ENCODE results near the gene AEBP1.
A peak's percentile ranks its signal among the peaks of the same experiment; 100 is the strongest.

Gene AEBP1

DNA sequence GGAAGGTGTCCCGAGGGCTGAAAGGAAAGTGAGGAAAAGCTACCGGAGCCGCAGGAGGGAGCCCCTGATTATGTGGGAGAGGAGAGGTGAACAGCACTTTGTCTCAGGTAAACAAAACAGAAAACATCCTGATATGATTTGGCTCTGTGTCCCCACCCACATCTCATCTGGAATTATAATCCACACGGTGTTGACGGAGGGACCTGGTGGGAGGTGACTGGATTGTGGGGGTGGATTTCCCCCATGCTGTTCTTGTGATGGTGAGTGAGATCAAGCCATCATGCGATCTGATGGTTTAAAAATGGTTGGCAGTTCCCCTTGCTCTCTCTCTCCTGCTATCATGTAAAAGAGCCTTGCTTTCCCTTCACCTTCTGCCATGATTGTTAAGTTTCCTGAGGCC is 16.2 kb downstream of the AEBP1 start:
- DNase-seq = no peak
- no peak overlapping the region for H2BK120ac ChIP-seq (ENCODE audit: low read depth, low read length)
- H3K27me3 ChIP-seq (ENCODE audit: control insufficient read depth in 1 of 2, insufficient read depth in 1 of 2, low read length in 2 of 2) = no peaks in the 10 kb centered on the region
- H4K8ac ChIP-seq (ENCODE audit: low read length) = no peak overlapping the region
- H2BK12ac ChIP-seq (ENCODE audit: low read length in 2 of 2) = no peak overlapping the region
- H3K4me1 ChIP-seq (ENCODE audit: control insufficient read depth, insufficient read depth, low read depth, low read length) = peaks cover 20% of the 10 kb centered on the region
- H2AK5ac ChIP-seq (ENCODE audit: low read length, severe bottlenecking) = no peak overlapping the region
- no peak overlapping the region for H3K4ac ChIP-seq (ENCODE audit: low read depth in 1 of 2, low read length in 2 of 2)
- H3K9ac ChIP-seq (ENCODE audit: low read length) = no peak overlapping the region
- H3K14ac ChIP-seq (ENCODE audit: low read length in 2 of 2) = no peak overlapping the region
- H4K91ac ChIP-seq (ENCODE audit: low read length) = no peak overlapping the region
- H3K18ac ChIP-seq (ENCODE audit: low read depth in 1 of 2, low read length in 2 of 2) = no peak overlapping the region
- no peak overlapping the region for H2BK5ac ChIP-seq (ENCODE audit: low read depth, low read length, poor library complexity, severe bottlenecking)
- H3K27ac ChIP-seq (ENCODE audit: low read length, poor library complexity, severe bottlenecking) = no peak overlapping the region
- H3K9me3 ChIP-seq (ENCODE audit: control insufficient read depth, low read length) = no peaks in the 10 kb centered on the region
- H2AFZ ChIP-seq (ENCODE audit: low read depth, low read length) = no peak overlapping the region
- H3K23ac ChIP-seq (ENCODE audit: low read length in 2 of 2) = no peak overlapping the region
- no peak overlapping the region for H2BK15ac ChIP-seq (ENCODE audit: low read depth, poor library complexity, severe bottlenecking)
- H3K36me3 ChIP-seq (ENCODE audit: control insufficient read depth in 1 of 2, insufficient read depth in 2 of 2, low read depth in 1 of 2, low read length in 2 of 2) = peaks cover 56 to 61% of the 10 kb centered on the region in 2 experiments
- 90% methylated on average over 4 of the region's 6 CpGs for WGBS
- peaks cover 47% of the 10 kb centered on the region for H3K79me1 ChIP-seq (replicated peaks; ENCODE audit: low read length, poor library complexity, severe bottlenecking)
- no peak overlapping the region for H3K4me2 ChIP-seq (ENCODE audit: low read length, poor library complexity, severe bottlenecking)
- H3K4me3 ChIP-seq (ENCODE audit: insufficient read depth in 1 of 2, low read depth in 1 of 2, low read length in 2 of 2) = no peak overlapping the region

DNA sequence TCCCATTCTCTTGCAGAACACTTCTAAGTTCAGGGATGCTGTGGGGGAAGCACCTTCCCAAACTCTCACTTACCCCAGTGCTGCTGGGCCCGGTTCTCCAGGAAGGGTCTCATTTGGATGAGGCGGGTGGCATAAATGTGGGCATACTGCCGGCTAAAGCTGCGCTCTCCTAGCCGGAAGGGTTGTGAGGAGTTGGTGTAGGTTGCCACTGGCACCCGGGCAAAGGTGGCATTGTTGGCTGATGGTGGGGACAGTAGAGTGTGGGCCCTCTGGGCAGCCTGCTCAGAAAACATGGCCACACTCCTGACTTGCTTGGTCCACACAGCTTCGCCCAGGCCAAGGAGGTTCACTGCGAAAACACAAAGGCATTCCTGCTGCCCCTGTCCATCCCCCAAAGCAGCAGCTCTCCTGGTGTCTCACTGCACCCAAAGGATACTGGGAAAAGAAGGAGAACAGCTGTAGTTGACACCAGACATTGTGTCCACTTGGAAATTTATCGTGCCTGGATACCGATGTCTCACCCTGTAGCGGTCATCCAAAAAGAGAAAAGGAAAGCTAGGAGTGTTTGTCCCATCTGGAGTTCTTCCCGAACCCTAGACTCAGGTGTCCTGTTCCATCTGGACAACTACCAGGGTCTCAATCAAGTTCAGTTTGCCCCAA is 17.7 kb downstream of the AEBP1 start:
- peaks cover 41% of the 10 kb centered on the region for H3K79me1 ChIP-seq (replicated peaks; ENCODE audit: low read length, poor library complexity, severe bottlenecking)
- no peaks in the 10 kb centered on the region for H3K27me3 ChIP-seq (ENCODE audit: control insufficient read depth in 1 of 2, insufficient read depth in 1 of 2, low read length in 2 of 2)
- peak overlapping the region in 1 of 2 experiments; percentile 26 for H3K14ac ChIP-seq (ENCODE audit: low read length in 2 of 2)
- H3K18ac ChIP-seq (ENCODE audit: low read depth in 1 of 2, low read length in 2 of 2) = no peak overlapping the region
- DNase-seq = no peak
- peak overlapping the region; percentile 4 for H2AK5ac ChIP-seq (ENCODE audit: low read length, severe bottlenecking)
- no peak overlapping the region for H2BK15ac ChIP-seq (ENCODE audit: low read depth, poor library complexity, severe bottlenecking)
- 95% methylated on average over 12 of the region's 12 CpGs for WGBS
- H3K27ac ChIP-seq (ENCODE audit: low read length, poor library complexity, severe bottlenecking) = no peak overlapping the region
- peaks cover 18% of the 10 kb centered on the region for H3K4me1 ChIP-seq (ENCODE audit: control insufficient read depth, insufficient read depth, low read depth, low read length)
- no peak overlapping the region for H2AFZ ChIP-seq (ENCODE audit: low read depth, low read length)
- H2BK5ac ChIP-seq (ENCODE audit: low read depth, low read length, poor library complexity, severe bottlenecking) = no peak overlapping the region
- H3K36me3 ChIP-seq (ENCODE audit: control insufficient read depth in 1 of 2, insufficient read depth in 2 of 2, low read depth in 1 of 2, low read length in 2 of 2) = peaks cover 41 to 47% of the 10 kb centered on the region in 2 experiments
- H3K9me3 ChIP-seq (ENCODE audit: control insufficient read depth, low read length) = no peaks in the 10 kb centered on the region
- peak overlapping the region; percentile 96 for H3K9ac ChIP-seq (ENCODE audit: low read length)
- no peak overlapping the region for H2BK12ac ChIP-seq (ENCODE audit: low read length in 2 of 2)
- no peak overlapping the region for H4K91ac ChIP-seq (ENCODE audit: low read length)
- H3K4me3 ChIP-seq (ENCODE audit: insufficient read depth in 1 of 2, low read depth in 1 of 2, low read length in 2 of 2) = peak overlapping the region in 1 of 2 experiments; percentile 96
- H3K23ac ChIP-seq (ENCODE audit: low read length in 2 of 2) = no peak overlapping the region
- H4K8ac ChIP-seq (ENCODE audit: low read length) = no peak overlapping the region
- H3K4ac ChIP-seq (ENCODE audit: low read depth in 1 of 2, low read length in 2 of 2) = no peak overlapping the region
- no peak overlapping the region for H3K4me2 ChIP-seq (ENCODE audit: low read length, poor library complexity, severe bottlenecking)
- H2BK120ac ChIP-seq (ENCODE audit: low read depth, low read length) = no peak overlapping the region

GRCh38 chr7:44122529-44122928 is 18.4 kb downstream of the AEBP1 start:
- Histone ChIP-seq H2BK120ac (ENCODE audit: low read depth, low read length) (no peak overlapping the region), H3K36me3 (ENCODE audit: control insufficient read depth in 1 of 2, insufficient read depth in 2 of 2, low read depth in 1 of 2, low read length in 2 of 2) (peaks cover 35 to 41% of the 10 kb centered on the region in 2 experiments), H2AFZ (ENCODE audit: low read depth, low read length) (no peak overlapping the region), H3K27me3 (ENCODE audit: control insufficient read depth in 1 of 2, insufficient read depth in 1 of 2, low read length in 2 of 2) (no peaks in the 10 kb centered on the region), H3K4me2 (ENCODE audit: low read length, poor library complexity, severe bottlenecking) (peak overlapping the region; percentile 84), H3K4me3 (ENCODE audit: insufficient read depth in 1 of 2, low read depth in 1 of 2, low read length in 2 of 2) (peak overlapping the region in 1 of 2 experiments; percentile 96), H4K8ac (ENCODE audit: low read length) (no peak overlapping the region), H4K91ac (ENCODE audit: low read length) (no peak overlapping the region), H2BK12ac (ENCODE audit: low read length in 2 of 2) (no peak overlapping the region), H3K18ac (ENCODE audit: low read depth in 1 of 2, low read length in 2 of 2) (no peak overlapping the region), H3K9ac (ENCODE audit: low read length) (peak overlapping the region; percentile 96), H3K9me3 (ENCODE audit: control insufficient read depth, low read length) (peaks cover 4% of the 10 kb centered on the region), H2AK5ac (ENCODE audit: low read length, severe bottlenecking) (peak overlapping the region; percentile 44), H3K14ac (ENCODE audit: low read length in 2 of 2) (no peak overlapping the region), H2BK5ac (ENCODE audit: low read depth, low read length, poor library complexity, severe bottlenecking) (no peak overlapping the region), H2BK15ac (ENCODE audit: low read depth, poor library complexity, severe bottlenecking) (no peak overlapping the region), H3K4me1 (ENCODE audit: control insufficient read depth, insufficient read depth, low read depth, low read length) (peaks cover 18% of the 10 kb centered on the region), H3K23ac (ENCODE audit: low read length in 2 of 2) (peak overlapping the region in 1 of 2 experiments; percentile 25), H3K79me1 (replicated peaks; ENCODE audit: low read length, poor library complexity, severe bottlenecking) (peaks cover 37% of the 10 kb centered on the region), H3K27ac (ENCODE audit: low read length, poor library complexity, severe bottlenecking) (no peak overlapping the region), H3K4ac (ENCODE audit: low read depth in 1 of 2, low read length in 2 of 2) (peak overlapping the region in 1 of 2 experiments; percentile 62)
- DNase-seq = no peak
- WGBS = 13% methylated on average over 1 of the region's 1 CpG

DNA sequence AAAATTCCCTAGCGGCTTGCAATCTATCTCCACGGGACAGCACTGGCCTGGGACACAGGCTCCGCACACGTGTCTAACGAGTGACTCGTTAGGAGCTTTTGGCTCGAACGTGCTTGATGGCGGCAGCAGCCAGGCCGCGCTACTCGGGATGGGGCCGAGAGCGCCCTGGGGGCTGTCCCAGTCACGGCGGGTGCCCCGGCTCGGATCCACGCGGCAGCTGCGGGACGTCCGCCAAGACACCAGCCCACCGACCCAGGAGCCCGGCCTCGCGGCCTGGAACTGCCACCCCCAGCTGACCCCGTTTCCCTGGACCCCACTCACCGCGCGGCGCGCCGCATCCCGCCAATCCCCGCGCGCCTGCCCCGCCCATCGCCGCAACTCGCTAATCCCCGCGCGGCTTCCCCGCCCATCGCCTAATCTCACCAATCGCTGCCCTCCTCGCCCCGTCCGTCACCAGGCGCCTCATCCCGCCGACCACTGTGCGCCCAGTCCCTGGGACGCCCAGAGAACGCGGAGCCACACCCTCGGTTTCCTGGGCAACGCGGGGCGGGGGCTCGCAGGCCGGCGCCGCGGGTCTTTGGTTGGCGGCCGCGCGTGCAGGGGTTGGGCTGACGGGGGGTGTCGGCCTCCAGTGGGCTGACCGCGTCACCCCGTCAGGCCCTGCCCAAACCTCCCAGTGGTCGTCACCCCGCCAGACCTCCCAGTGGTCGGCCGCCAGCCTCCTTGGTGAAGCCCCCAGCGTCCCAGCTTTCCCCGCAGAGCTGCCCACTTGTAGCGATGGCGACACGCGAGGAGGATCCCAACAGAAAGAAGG is 19.3 kb downstream of the AEBP1 start, which contains the start of gene POLD2:
Gene POLD2, minus strand, starts transcription at position 359 of the 814 bp plus-strand sequence. CDS start 1,495 bp downstream, outside the sequence.
- Histone ChIP-seq H2BK15ac (ENCODE audit: low read depth, poor library complexity, severe bottlenecking) (peak within 1 kb of the TSS; percentile 91), H3K27me3 (ENCODE audit: control insufficient read depth in 1 of 2, insufficient read depth in 1 of 2, low read length in 2 of 2) (no peaks in the 10 kb centered on the region), H3K4me3 (ENCODE audit: insufficient read depth in 1 of 2, low read depth in 1 of 2, low read length in 2 of 2) (peak within 1 kb of the TSS; percentile 93 to 96), H3K23ac (ENCODE audit: low read length in 2 of 2) (peak within 1 kb of the TSS; percentile 25 to 31), H3K4me2 (ENCODE audit: low read length, poor library complexity, severe bottlenecking) (peak within 1 kb of the TSS; percentile 88), H3K18ac (ENCODE audit: low read depth in 1 of 2, low read length in 2 of 2) (peak within 1 kb of the TSS; percentile 83 to 93), H3K9me3 (ENCODE audit: control insufficient read depth, low read length) (peaks cover 8% of the 10 kb centered on the region), H3K14ac (ENCODE audit: low read length in 2 of 2) (peak within 1 kb of the TSS in 1 of 2 experiments; percentile 78), H3K4ac (ENCODE audit: low read depth in 1 of 2, low read length in 2 of 2) (peak within 1 kb of the TSS; percentile 36 to 62), H2BK5ac (ENCODE audit: low read depth, low read length, poor library complexity, severe bottlenecking) (peak within 1 kb of the TSS; percentile 71), H3K4me1 (ENCODE audit: control insufficient read depth, insufficient read depth, low read depth, low read length) (peaks cover 18% of the 10 kb centered on the region), H3K79me1 (replicated peaks; ENCODE audit: low read length, poor library complexity, severe bottlenecking) (peaks cover 32% of the 10 kb centered on the region), H3K27ac (ENCODE audit: low read length, poor library complexity, severe bottlenecking) (no peak within 1 kb of the TSS), H2AK5ac (ENCODE audit: low read length, severe bottlenecking) (peak within 1 kb of the TSS; percentile 44), H3K9ac (ENCODE audit: low read length) (peak within 1 kb of the TSS; percentile 96), H2BK120ac (ENCODE audit: low read depth, low read length) (no peak within 1 kb of the TSS), H2BK12ac (ENCODE audit: low read length in 2 of 2) (peak within 1 kb of the TSS; percentile 1 to 8), H4K8ac (ENCODE audit: low read length) (peak within 1 kb of the TSS; percentile 52), H2AFZ (ENCODE audit: low read depth, low read length) (peak within 1 kb of the TSS; percentile 90), H4K91ac (ENCODE audit: low read length) (peak within 1 kb of the TSS; percentile 60), H3K36me3 (ENCODE audit: control insufficient read depth in 1 of 2, insufficient read depth in 2 of 2, low read depth in 1 of 2, low read length in 2 of 2) (peaks cover 26 to 33% of the 10 kb centered on the region in 2 experiments)
- DNase-seq = peak; percentile 98
- WGBS = under 1% methylated on average over 81 of the region's 86 CpGs

Measured in mesenchymal stem cell (in vitro differentiated cells and primary cell).